ENCODE data around the gene MRPL53. TPM values are rescaled to one million over a fixed set of nuclear protein-coding genes. Genes with fewer than 3 reads are reported as not detected.

MRPL53 gene
- total and polyA plus RNA-seq, 2 experiments from 2014 or later, result 7.7 to 65.1 TPM

DNA sequence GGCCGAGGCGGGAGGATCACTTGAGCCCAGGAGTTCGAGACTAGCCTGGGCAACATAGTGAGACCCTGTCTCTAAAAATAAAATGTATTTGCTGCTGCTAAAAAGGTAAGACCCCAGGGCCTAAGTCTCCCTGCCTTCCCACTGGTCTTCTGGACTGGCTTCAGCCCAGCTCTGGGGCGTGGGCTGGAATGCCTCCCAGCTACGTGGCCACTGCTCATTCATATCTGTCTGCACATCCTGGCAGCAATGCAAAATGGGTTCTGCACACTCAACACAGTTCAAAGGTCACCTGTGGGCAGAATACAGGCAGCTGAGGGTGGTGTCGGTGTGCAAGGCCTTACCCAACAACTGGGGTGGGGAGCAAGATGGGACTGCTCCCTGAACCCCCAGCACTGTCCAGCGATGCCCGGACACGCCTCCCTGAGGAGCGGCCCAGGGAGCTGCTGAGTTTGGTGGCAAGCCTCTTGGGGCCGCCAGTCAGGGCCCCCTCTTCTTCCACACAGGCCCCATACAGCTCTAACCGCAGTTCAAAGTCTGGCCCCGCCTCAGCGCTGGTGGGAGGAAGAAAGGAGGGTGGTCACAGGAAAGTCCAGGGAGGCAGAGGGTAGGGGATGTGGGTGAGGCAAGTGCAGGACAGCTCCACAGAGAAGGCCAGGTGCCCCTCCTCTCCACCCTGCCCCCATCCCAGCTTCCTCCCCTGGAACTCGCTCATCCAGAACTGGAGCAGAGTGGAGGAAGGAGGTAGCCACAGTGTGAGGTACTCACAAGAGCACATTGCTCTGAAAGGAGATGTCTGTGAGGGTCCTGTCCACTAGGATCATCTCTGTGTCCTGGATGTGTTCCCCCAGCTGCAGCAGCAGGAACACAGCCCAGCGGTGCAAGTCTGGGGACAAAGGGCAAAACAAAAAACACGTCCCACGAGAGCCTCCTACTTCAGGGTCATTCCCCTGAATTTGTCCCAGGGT is 42.7 kb downstream of the MRPL53 start:
- 0 out of 2 replicates have a peak, but pooled peaks cover 7% of the 10 kb centered on the region for H3F3A ChIP-seq (replicated peaks; ENCODE audit: low read depth)
- H3K4me3 ChIP-seq, result no peak overlapping the region
- peaks cover 10% of the 10 kb centered on the region for H3K79me2 ChIP-seq (replicated peaks; ENCODE audit: insufficient read depth)
- Mint-ChIP-seq H3K4me1 (no peaks in the 10 kb centered on the region), H3K27ac (no peak overlapping the region), H3K4me3 (no peak overlapping the region), H3K36me3 (ENCODE audit: low read depth) (peaks cover 79% of the 10 kb centered on the region), H3K9me3 (no peaks in the 10 kb centered on the region), H3K27me3 (ENCODE audit: insufficient read depth, low read depth, poor library complexity) (peaks cover 11% of the 10 kb centered on the region)
- H3K9me2 ChIP-seq (ENCODE audit: insufficient read depth), result no peaks in the 10 kb centered on the region
- peaks cover 8% of the 10 kb centered on the region; the same call in 1 of the 2 replicates for H3K36me3 ChIP-seq (ENCODE audit: insufficient read depth)
- no peak for DNase-seq (ENCODE audit: low spot score)
- no peaks in the 10 kb centered on the region for H3K27me3 ChIP-seq (ENCODE audit: insufficient read depth)
- no peak overlapping the region for H2AFZ ChIP-seq
- no peak overlapping the region for H3K4me2 ChIP-seq
- H3K4me1 ChIP-seq (ENCODE audit: insufficient read depth), result no peaks in the 10 kb centered on the region
- H4K20me1 ChIP-seq (replicated peaks; ENCODE audit: insufficient read depth), result peaks cover 8% of the 10 kb centered on the region; the same call in 1 of the 2 replicates
- no peak for ATAC-seq
- no peak for TF ChIP-seq ETS1 (IDR thresholded peaks at IDR 0.05)
- no peak for TF ChIP-seq POLR2AphosphoS5 (IDR thresholded peaks at IDR 0.05; ENCODE audit: low read depth)
- TF ChIP-seq, protein P1, sequence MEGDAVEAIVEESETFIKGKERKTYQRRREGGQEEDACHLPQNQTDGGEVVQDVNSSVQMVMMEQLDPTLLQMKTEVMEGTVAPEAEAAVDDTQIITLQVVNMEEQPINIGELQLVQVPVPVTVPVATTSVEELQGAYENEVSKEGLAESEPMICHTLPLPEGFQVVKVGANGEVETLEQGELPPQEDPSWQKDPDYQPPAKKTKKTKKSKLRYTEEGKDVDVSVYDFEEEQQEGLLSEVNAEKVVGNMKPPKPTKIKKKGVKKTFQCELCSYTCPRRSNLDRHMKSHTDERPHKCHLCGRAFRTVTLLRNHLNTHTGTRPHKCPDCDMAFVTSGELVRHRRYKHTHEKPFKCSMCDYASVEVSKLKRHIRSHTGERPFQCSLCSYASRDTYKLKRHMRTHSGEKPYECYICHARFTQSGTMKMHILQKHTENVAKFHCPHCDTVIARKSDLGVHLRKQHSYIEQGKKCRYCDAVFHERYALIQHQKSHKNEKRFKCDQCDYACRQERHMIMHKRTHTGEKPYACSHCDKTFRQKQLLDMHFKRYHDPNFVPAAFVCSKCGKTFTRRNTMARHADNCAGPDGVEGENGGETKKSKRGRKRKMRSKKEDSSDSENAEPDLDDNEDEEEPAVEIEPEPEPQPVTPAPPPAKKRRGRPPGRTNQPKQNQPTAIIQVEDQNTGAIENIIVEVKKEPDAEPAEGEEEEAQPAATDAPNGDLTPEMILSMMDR (conservative IDR thresholded peaks at IDR 0.05; ENCODE audit: low read depth in 2 of 2), result no peak
- no peak for TF ChIP-seq EZH2phosphoT487 (IDR thresholded peaks at IDR 0.05; ENCODE audit: unreplicated experiment)
- TF ChIP-seq, protein P2, sequence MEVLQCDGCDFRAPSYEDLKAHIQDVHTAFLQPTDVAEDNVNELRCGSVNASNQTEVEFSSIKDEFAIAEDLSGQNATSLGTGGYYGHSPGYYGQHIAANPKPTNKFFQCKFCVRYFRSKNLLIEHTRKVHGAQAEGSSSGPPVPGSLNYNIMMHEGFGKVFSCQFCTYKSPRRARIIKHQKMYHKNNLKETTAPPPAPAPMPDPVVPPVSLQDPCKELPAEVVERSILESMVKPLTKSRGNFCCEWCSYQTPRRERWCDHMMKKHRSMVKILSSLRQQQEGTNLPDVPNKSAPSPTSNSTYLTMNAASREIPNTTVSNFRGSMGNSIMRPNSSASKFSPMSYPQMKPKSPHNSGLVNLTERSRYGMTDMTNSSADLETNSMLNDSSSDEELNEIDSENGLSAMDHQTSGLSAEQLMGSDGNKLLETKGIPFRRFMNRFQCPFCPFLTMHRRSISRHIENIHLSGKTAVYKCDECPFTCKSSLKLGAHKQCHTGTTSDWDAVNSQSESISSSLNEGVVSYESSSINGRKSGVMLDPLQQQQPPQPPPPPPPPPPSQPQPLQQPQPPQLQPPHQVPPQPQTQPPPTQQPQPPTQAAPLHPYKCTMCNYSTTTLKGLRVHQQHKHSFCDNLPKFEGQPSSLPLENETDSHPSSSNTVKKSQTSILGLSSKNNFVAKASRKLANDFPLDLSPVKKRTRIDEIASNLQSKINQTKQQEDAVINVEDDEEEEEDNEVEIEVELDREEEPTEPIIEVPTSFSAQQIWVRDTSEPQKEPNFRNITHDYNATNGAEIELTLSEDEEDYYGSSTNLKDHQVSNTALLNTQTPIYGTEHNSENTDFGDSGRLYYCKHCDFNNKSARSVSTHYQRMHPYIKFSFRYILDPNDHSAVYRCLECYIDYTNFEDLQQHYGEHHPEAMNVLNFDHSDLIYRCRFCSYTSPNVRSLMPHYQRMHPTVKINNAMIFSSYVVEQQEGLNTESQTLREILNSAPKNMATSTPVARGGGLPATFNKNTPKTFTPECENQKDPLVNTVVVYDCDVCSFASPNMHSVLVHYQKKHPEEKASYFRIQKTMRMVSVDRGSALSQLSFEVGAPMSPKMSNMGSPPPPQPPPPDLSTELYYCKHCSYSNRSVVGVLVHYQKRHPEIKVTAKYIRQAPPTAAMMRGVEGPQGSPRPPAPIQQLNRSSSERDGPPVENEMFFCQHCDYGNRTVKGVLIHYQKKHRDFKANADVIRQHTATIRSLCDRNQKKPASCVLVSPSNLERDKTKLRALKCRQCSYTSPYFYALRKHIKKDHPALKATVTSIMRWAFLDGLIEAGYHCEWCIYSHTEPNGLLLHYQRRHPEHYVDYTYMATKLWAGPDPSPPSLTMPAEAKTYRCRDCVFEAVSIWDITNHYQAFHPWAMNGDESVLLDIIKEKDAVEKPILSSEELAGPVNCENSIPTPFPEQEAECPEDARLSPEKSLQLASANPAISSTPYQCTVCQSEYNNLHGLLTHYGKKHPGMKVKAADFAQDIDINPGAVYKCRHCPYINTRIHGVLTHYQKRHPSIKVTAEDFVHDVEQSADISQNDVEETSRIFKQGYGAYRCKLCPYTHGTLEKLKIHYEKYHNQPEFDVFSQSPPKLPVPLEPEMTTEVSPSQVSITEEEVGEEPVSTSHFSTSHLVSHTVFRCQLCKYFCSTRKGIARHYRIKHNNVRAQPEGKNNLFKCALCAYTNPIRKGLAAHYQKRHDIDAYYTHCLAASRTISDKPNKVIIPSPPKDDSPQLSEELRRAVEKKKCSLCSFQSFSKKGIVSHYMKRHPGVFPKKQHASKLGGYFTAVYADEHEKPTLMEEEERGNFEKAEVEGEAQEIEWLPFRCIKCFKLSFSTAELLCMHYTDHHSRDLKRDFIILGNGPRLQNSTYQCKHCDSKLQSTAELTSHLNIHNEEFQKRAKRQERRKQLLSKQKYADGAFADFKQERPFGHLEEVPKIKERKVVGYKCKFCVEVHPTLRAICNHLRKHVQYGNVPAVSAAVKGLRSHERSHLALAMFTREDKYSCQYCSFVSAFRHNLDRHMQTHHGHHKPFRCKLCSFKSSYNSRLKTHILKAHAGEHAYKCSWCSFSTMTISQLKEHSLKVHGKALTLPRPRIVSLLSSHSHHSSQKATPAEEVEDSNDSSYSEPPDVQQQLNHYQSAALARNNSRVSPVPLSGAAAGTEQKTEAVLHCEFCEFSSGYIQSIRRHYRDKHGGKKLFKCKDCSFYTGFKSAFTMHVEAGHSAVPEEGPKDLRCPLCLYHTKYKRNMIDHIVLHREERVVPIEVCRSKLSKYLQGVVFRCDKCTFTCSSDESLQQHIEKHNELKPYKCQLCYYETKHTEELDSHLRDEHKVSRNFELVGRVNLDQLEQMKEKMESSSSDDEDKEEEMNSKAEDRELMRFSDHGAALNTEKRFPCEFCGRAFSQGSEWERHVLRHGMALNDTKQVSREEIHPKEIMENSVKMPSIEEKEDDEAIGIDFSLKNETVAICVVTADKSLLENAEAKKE (CRISPR knock-in tag; IDR thresholded peaks at IDR 0.05), result no peak
- TF ChIP-seq JUNB (IDR thresholded peaks at IDR 0.05; ENCODE audit: unreplicated experiment), result no peak
- no peak for TF ChIP-seq STAT1 (IDR thresholded peaks at IDR 0.05; ENCODE audit: unreplicated experiment)
- no peak for TF ChIP-seq EZH2 (IDR thresholded peaks at IDR 0.05; ENCODE audit: low read depth, unreplicated experiment)
- TF ChIP-seq CREB1 (CRISPR knock-in tag; IDR thresholded peaks at IDR 0.05; ENCODE audit: low read depth), result no peak
- no peak for TF ChIP-seq REST (IDR thresholded peaks at IDR 0.05; ENCODE audit: unreplicated experiment)
- no peak for TF ChIP-seq ZNF114 (CRISPR knock-in tag; IDR thresholded peaks at IDR 0.05)
- no peak for TF ChIP-seq NANOG (IDR thresholded peaks at IDR 0.05; ENCODE audit: borderline replicate concordance)
- no peak for TF ChIP-seq ZNF331 (CRISPR knock-in tag; IDR thresholded peaks at IDR 0.05; ENCODE audit: low read depth)
- no peak overlapping the region for H3K27ac ChIP-seq (ENCODE audit: low read depth)
